ENCODE measurements around the gene GP5.
A peak's percentile ranks its signal among the peaks of the same experiment; 100 is the strongest.

GP5 gene

DNA sequence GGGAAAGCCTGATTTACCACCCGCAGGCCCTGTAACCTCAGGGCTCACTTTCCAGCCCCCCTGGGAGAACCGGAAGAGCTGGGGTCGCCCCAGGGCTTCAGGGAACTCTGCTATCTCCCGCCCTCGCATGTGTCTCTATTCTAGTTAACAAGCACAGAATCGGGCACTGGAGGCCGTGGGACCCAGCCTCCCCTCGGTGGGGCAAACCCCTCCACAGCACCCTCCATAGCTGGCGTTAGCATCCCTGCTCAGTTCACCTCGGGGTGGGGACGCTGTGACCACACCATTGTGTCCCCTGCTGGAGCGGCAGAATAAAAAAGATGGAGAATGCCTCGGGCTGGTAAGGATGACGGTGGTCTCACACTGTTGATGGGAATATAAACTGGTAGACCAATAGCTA lies 26.0 kb downstream of the GP5 start:
- no peak for DNase-seq (ENCODE audit: low spot score)
- Histone ChIP-seq H3K4me3 (no peak overlapping the region), H3K27ac (no peak overlapping the region)
- TF ChIP-seq, protein P1, sequence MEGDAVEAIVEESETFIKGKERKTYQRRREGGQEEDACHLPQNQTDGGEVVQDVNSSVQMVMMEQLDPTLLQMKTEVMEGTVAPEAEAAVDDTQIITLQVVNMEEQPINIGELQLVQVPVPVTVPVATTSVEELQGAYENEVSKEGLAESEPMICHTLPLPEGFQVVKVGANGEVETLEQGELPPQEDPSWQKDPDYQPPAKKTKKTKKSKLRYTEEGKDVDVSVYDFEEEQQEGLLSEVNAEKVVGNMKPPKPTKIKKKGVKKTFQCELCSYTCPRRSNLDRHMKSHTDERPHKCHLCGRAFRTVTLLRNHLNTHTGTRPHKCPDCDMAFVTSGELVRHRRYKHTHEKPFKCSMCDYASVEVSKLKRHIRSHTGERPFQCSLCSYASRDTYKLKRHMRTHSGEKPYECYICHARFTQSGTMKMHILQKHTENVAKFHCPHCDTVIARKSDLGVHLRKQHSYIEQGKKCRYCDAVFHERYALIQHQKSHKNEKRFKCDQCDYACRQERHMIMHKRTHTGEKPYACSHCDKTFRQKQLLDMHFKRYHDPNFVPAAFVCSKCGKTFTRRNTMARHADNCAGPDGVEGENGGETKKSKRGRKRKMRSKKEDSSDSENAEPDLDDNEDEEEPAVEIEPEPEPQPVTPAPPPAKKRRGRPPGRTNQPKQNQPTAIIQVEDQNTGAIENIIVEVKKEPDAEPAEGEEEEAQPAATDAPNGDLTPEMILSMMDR (IDR thresholded peaks at IDR 0.05) = no peak

GRCh38 chr3:194370753-194371152 lies 28.3 kb downstream of the GP5 start:
- no peak overlapping the region for H3K27ac ChIP-seq
- H3K4me3 ChIP-seq = no peak overlapping the region
- no peak for DNase-seq (ENCODE audit: low spot score)
- TF ChIP-seq, protein P1 (IDR thresholded peaks at IDR 0.05) = no peak

GRCh38 chr3:194369522-194370279 lies 29.4 kb downstream of the GP5 start, which contains the start of gene LRRC15:
Gene LRRC15 (minus strand): TSS chr3:194369743. CDS start chr3:194361043, 8,700 bp downstream.
- TF ChIP-seq, protein P1 (IDR thresholded peaks at IDR 0.05) = no peak
- Histone ChIP-seq H3K4me3 (peak within 1 kb of the TSS; percentile 5), H3K27ac (no peak within 1 kb of the TSS)
- DNase-seq (ENCODE audit: low spot score) = no peak

- TF ChIP-seq, protein P1 (IDR thresholded peaks at IDR 0.05) = no peak
- no peak for DNase-seq (ENCODE audit: low spot score)
- Histone ChIP-seq H3K4me3 (no peak overlapping the region), H3K27ac (no peak overlapping the region)
Observed at GRCh38 chr3:194368918-194369317, 30.1 kb downstream of the GP5 start.

DNA sequence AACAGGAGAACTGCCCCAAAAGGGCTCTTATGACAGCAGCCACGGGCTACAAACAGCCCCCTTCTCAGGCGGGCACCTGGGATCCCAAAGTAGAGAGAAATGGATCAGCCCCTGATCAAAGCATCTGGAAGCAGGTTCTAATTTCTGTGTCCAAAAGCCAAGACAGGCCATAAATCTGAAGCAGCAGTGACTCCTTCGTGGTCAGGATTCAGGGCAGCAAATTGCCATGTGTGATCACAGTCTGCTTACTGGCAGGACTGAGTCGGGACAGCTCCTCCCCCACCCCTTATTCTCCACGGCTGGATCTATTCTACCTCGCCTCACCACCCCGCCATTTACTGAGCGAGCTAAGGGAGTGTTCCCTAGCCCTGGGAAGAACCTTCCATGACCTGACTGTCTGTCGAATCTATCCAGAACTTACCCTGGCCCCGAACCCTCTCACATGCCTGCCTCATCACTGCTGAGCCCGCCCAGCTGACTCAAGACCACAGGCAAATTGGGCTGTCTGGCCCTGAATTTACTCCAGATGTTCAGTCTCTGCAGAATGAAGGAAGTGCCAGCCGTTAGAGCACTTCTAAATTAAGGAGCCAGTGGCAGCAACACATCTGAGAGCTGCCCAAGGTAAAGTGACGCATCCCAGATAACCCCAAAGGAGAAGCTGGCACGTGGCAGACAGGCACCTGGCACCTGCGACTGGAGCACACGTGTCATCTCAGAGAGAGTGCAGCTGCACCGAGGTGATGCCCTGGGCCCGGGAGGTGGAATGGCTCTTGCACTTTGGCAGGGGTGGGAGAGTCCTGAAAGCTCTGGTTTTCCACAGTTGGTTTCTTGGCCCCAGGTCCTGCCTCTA lies 30.8 kb downstream of the GP5 start:
- no peak for DNase-seq (ENCODE audit: low spot score)
- H3K27ac ChIP-seq = no peak overlapping the region
- TF ChIP-seq, protein P1 (IDR thresholded peaks at IDR 0.05) = no peak
- H3K4me3 ChIP-seq = no peak overlapping the region

GRCh38 chr3:194365978-194366490 lies 33.0 kb downstream of the GP5 start:
- Histone ChIP-seq H3K27ac (no peak overlapping the region), H3K4me3 (no peak overlapping the region)
- TF ChIP-seq, protein P1 (IDR thresholded peaks at IDR 0.05) = no peak
- no peak for DNase-seq (ENCODE audit: low spot score)
